ENCODE measurements around the gene FOXRED1. TPM values are rescaled to one million over a fixed set of nuclear protein-coding genes. Genes with fewer than 3 reads are reported as not detected.

FOXRED1 gene
- total and polyA plus RNA-seq, 9 of the 15 experiments (the other 6 are each of a cell fraction or from before 2014, with no cell fraction given): 14.1 to 94.4 (median 53.1) TPM

DNA sequence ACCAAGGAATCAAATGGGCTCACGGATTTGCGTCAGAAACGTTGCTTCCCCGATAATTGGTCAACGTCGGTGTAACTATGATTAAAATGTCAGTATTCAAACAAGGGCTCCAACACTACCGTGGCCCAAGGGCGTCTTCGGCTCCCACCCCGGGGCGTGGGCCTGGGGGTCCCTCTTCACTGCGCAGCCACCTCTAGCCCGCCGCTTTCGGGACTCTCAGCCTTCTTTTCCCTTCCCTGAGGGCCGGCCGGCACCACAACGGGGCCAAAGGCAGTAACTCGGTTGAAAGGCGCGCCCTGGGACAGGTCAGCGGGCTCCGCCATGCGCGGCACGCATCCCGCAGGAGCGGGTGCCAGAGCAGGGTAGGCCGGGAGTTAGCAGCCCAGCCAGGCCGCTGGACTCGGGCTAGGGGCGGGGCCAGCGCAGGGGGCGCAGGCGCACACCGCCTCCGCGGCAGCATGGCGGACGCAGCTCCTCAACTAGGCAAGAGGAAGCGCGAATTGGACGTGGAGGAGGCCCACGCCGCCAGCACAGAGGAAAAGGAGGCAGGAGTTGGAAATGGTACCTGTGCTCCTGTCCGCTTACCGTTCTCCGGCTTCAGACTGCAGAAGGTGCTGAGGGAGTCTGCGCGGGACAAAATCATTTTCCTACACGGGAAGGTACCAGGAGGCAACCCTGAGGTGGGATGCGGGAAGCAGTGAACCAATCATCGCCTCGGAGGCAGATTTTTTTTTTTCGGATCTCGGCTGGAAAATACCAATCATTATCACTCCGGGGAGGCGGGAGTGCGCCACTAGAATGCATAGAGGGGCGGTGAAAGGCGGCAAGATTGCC, 34.9 kb downstream of the FOXRED1 start, which contains the start of gene DCPS (continued):
- TF ChIP-seq, protein P1, sequence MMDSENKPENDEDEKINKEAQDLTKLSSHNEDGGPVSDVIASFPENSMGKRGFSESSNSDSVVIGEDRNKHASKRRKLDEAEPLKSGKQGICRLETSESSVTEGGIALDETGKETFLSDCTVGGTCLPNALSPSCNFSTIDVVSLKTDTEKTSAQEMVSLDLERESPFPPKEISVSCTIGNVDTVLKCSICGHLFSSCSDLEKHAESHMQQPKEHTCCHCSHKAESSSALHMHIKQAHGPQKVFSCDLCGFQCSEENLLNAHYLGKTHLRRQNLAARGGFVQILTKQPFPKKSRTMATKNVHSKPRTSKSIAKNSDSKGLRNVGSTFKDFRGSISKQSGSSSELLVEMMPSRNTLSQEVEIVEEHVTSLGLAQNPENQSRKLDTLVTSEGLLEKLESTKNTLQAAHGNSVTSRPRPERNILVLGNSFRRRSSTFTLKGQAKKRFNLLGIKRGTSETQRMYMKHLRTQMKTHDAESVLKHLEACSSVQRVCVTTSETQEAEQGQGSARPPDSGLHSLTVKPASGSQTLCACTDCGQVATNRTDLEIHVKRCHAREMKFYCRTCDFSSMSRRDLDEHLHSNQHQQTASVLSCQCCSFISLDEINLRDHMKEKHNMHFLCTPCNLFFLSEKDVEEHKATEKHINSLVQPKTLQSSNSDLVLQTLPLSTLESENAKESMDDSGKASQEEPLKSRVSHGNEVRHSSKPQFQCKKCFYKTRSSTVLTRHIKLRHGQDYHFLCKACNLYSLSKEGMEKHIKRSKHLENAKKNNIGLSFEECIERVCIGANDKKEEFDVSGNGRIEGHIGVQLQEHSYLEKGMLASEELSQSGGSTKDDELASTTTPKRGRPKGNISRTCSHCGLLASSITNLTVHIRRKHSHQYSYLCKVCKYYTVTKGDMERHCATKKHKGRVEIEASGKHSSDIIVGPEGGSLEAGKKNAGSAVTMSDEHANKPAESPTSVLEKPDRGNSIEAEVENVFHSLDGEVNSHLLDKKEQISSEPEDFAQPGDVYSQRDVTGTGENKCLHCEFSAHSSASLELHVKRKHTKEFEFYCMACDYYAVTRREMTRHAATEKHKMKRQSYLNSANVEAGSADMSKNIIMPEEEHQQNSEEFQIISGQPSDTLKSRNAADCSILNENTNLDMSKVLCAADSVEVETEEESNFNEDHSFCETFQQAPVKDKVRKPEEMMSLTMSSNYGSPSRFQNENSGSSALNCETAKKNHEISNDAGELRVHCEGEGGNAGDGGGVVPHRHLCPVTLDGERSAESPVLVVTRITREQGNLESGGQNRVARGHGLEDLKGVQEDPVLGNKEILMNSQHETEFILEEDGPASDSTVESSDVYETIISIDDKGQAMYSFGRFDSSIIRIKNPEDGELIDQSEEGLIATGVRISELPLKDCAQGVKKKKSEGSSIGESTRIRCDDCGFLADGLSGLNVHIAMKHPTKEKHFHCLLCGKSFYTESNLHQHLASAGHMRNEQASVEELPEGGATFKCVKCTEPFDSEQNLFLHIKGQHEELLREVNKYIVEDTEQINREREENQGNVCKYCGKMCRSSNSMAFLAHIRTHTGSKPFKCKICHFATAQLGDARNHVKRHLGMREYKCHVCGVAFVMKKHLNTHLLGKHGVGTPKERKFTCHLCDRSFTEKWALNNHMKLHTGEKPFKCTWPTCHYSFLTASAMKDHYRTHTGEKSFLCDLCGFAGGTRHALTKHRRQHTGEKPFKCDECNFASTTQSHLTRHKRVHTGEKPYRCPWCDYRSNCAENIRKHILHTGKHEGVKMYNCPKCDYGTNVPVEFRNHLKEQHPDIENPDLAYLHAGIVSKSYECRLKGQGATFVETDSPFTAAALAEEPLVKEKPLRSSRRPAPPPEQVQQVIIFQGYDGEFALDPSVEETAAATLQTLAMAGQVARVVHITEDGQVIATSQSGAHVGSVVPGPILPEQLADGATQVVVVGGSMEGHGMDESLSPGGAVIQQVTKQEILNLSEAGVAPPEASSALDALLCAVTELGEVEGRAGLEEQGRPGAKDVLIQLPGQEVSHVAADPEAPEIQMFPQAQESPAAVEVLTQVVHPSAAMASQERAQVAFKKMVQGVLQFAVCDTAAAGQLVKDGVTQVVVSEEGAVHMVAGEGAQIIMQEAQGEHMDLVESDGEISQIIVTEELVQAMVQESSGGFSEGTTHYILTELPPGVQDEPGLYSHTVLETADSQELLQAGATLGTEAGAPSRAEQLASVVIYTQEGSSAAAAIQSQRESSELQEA (IDR thresholded peaks at IDR 0.05; ENCODE audit: low read depth): no peak; the same call in 1 of the 2 replicates
- no peak for TF ChIP-seq SMAD3 (CRISPR knock-in tag; conservative IDR thresholded peaks at IDR 0.05)
- TF ChIP-seq MCM7 (IDR thresholded peaks at IDR 0.05): no peak
- TF ChIP-seq BHLHE40 (IDR thresholded peaks at IDR 0.05; ENCODE audit: low read length): peak; percentile 52
- TF ChIP-seq ZBED1 (IDR thresholded peaks at IDR 0.05): no peak; the same call in 1 of the 2 replicates
- peak; percentile 85; the same call in 1 of the 2 replicates for TF ChIP-seq CBX1 (IDR thresholded peaks at IDR 0.05; ENCODE audit: low read depth)
- no peak for TF ChIP-seq TRIM28 (IDR thresholded peaks at IDR 0.05)
- TF ChIP-seq XRCC5 (IDR thresholded peaks at IDR 0.05; ENCODE audit: low read depth, low read length): peak; percentile 28; the same call in 1 of the 2 replicates
- TF ChIP-seq POLR2G (IDR thresholded peaks at IDR 0.05; ENCODE audit: low read depth, low read length): peak; percentile 100
- TF ChIP-seq ETS2 (tag; IDR thresholded peaks at IDR 0.05; ENCODE audit: borderline replicate concordance, poor library complexity, severe bottlenecking): no peak
- no peak for TF ChIP-seq NR4A1 (CRISPR knock-in tag; IDR thresholded peaks at IDR 0.05)
- TF ChIP-seq NR4A1 (tag; IDR thresholded peaks at IDR 0.05): peak; percentile 76
- peak; percentile 61 for TF ChIP-seq VEZF1 (CRISPR knock-in tag; IDR thresholded peaks at IDR 0.05)
- TF ChIP-seq GTF2A2 (tag; IDR thresholded peaks at IDR 0.05): no peak
- no peak for TF ChIP-seq STAT5B (CRISPR knock-in tag; IDR thresholded peaks at IDR 0.05)
- TF ChIP-seq, protein P2, sequence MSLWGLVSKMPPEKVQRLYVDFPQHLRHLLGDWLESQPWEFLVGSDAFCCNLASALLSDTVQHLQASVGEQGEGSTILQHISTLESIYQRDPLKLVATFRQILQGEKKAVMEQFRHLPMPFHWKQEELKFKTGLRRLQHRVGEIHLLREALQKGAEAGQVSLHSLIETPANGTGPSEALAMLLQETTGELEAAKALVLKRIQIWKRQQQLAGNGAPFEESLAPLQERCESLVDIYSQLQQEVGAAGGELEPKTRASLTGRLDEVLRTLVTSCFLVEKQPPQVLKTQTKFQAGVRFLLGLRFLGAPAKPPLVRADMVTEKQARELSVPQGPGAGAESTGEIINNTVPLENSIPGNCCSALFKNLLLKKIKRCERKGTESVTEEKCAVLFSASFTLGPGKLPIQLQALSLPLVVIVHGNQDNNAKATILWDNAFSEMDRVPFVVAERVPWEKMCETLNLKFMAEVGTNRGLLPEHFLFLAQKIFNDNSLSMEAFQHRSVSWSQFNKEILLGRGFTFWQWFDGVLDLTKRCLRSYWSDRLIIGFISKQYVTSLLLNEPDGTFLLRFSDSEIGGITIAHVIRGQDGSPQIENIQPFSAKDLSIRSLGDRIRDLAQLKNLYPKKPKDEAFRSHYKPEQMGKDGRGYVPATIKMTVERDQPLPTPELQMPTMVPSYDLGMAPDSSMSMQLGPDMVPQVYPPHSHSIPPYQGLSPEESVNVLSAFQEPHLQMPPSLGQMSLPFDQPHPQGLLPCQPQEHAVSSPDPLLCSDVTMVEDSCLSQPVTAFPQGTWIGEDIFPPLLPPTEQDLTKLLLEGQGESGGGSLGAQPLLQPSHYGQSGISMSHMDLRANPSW (CRISPR knock-in tag; IDR thresholded peaks at IDR 0.05): peak; percentile 82; the same call in 1 of the 2 replicates

Measured in K562 (cell line).